Placental epithelial cell (primary cell): Measurements from ENCODE around the gene DDRGK1. TPM values are rescaled to one million over a fixed set of nuclear protein-coding genes. Genes with fewer than 3 reads are reported as not detected.

Source experiments
- total RNA-seq: library from RNA; depleted of rRNA; stranded (reverse); fragments of >200 nt; gene quantifications from 2 replicates; pipeline ENCODE4 v1.2.3, GENCODE V29; 2012

DDRGK1 gene
- total RNA-seq = 16.1 and 17.3 TPM in 2 replicates

DNA sequence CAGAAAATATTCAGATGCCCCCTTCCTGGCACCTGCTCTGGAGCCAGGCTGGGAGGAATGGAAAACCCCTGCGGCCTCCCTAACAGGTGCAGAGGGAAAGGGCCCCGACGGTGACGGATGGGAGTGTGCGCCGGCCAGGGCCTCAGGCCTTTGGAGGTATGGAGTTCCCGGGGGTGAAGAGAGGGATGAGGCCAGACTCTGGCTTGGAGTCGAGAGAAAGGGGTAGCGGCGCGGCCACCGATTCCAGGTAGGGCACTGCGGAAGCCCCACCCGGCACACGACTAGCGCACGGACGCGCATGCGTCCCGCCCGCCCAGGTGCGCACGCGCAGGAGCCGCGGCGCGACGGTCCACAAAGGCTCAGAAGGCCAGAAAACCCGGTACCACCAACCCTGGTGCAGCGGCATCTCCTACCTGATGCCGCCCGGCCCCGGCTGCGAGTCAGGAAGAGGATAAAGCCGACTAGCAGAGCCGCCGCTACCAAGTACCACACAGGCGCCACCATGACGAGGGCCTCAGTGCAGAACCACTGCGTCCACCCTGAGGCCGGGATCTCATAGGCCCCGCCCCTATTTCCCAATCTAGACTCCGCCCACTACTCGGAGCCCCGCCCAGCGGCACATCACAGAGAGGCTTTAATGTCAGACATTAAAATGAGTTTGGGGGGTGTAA lies at the start of gene DDRGK1:
TSS of gene DDRGK1 (minus strand) at position 559 of the 671 bp plus-strand sequence. CDS start at position 504, 55 bp downstream.

DNA sequence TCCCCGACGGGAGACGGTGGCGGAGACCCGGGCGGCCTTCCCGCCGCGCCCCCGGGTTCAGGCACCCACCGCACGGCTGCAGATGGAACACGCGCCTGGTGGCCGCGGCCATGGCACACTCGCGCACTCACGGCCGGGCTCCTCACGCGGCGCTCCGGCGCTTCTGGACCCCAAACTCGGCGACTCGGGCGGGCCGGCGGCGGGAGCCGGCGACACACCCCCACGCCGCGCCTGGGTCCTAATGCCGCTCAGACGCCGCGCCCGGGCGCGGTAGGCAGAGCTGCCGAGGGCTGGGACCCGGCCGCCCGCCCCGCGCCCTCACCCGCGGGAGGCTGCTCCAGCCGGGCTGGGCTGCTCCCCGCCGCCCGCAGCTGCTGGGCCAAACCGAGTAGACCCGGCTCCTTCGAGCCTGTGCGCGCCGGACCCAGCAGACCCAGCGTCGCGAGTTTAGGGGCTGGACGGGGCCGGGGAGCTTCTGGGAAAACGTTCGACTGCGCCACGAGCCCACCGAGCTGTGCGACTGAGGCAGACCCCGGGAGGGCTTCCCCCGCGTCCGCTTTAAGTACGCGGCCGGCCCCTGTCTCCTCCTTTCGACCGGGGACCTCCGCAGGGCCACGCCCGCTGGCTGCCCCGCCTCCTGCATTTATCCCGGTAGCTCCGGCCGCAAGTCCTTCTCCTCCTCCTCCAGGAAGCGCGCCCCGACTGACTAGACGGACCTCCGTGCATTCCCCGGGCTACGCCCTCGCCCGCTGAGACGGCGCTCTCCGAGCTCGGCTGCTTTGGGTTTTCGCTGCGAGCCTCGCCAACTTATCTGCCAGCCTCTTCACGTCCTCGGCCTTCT lies 34.8 kb upstream of the DDRGK1 start, which contains the start of gene SLC4A11:
TSS of gene SLC4A11 (minus strand) at position 165 of the 841 bp plus-strand sequence. CDS start at position 112, 53 bp downstream.

DNA sequence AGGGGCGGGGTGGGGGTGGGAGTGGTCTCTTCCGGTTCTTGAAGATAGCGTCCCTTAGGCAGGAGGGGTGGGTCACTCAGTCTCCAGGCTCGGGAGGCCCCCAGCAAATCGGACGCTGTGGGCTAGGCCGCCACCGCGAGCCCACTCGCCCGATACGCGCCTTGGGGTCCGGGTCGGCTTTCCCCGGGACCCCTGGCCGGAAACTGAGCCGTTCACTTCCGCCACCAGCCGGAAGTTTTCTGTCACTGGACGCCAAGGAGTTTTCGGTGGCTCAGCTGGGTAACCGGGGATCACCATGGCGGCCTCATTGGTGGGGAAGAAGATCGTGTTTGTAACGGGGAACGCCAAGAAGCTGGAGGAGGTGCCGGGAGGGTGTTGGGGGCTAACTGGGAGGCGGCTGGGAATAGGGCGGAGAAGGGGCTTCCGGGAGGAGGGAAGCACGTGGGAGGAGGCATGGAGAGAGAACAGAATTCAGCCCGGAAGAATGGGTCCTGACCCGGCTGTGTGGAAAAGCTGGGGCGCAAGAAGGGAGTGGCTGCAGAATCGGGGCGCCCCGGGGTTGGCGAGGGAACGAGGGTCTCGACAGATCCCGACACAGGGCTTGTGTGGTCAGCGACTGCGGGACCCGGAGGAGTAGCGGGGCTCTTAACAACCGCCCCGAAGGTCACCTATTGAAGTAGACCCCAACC lies 4.9 kb upstream of the DDRGK1 start, which contains the start of gene ITPA:
TSS of gene ITPA (plus strand) at position 242 of the 689 bp plus-strand sequence. CDS start at position 296, 54 bp downstream.

DNA sequence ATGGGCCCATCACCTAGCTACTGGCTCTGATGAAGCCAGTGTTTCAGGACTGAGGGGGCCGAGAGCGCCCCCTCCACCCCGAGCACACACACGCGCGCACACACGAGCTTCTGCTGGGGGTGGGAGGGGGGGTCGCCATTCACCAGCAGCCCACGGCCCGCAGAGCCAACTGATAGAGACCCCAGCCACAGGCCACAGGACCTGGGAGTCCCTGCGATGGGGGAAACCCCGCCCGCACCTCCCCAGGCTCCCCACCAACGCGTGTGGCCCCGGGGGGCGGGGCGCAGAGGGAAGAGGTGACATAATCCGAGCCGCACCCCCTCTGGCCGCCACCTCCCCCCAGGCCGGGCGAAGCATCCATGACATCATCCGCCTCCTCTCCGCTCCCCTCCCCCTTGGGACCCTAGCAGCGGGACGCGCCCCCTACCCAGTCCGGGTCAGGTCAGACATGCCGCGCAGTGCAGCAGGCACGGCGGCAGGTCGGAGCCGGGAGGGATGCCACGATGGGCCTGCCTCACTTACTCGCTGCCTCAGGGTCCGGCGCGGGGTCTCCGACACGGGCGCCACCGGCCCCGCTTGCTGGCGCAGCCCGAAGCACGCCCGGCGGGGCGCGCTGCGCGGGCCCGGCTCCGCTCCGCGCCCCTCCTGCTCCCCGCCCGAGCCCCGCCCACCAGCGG lies 31.4 kb downstream of the DDRGK1 start, which contains the start of gene LZTS3:
TSS of gene LZTS3 (minus strand) at position 617 of the 677 bp plus-strand sequence. CDS start 6,386 bp downstream, outside the sequence.

Other genes starting within 250 kb of the DDRGK1 start
- 0.39 TPM in 1 of 2 replicates, not detected in the other for gene GNRH2, start 161.1 kb downstream of the DDRGK1 start, total RNA-seq
- 21.6 and 27.7 TPM in 2 replicates for gene MRPS26, start 158.6 kb downstream of the DDRGK1 start, total RNA-seq
- not detected in 2 replicates for gene OXT, start 133.1 kb downstream of the DDRGK1 start, total RNA-seq
- gene AVP, start 120.0 kb downstream of the DDRGK1 start, total RNA-seq = not detected in 2 replicates
- gene FASTKD5, start 44.8 kb downstream of the DDRGK1 start, total RNA-seq = 12.6 and 16.8 TPM in 2 replicates
- gene UBOX5, start 44.8 kb downstream of the DDRGK1 start, total RNA-seq = 6.3 TPM in 2 replicates
- gene LZTS3, start 31.1 kb downstream of the DDRGK1 start, total RNA-seq = 6.1 and 6.7 TPM in 2 replicates
- gene ITPA, start 4.8 kb upstream of the DDRGK1 start, total RNA-seq = 25.1 and 34.5 TPM in 2 replicates
- gene SLC4A11, start 34.5 kb upstream of the DDRGK1 start, total RNA-seq = 1.6 and 2.2 TPM in 2 replicates
- gene DNAAF9, start 203.0 kb upstream of the DDRGK1 start, total RNA-seq = 14.1 and 15.9 TPM in 2 replicates